ENCODE data around the gene ABCD1.
"Not testable (repeated sequence)": the region's sequence is repeated elsewhere in the genome, so short reads cannot be mapped to it uniquely, and the experiment has no call there.

- TF ChIP-seq POLR2A, CTCF (IDR thresholded peaks at IDR 0.05): not testable (repeated sequence)
Observed at GRCh38 chrX:153745067-153745433, 20.4 kb downstream of the ABCD1 start.
